ENCODE results near the gene PLAC8. TPM values are rescaled to one million over a fixed set of nuclear protein-coding genes. Genes with fewer than 3 reads are reported as not detected.

The PLAC8 gene
- total and polyA plus RNA-seq, 12 donors: 0.39 to 9.4 (median 0.63) TPM

- Histone ChIP-seq H3K36me3 (no peaks in the 10 kb centered on the region), H3K9me3 (peaks cover 0 to 12% (median 0%) of the 10 kb centered on the region in 11 donors), H3K27me3 (no peaks in the 10 kb centered on the region), H3K27ac (no peak overlapping the region), H3K4me1 (peaks cover 0 to 23% (median 0%) of the 10 kb centered on the region in 9 donors), H3K4me3 (no peak overlapping the region)
- WGBS, 2 donors: 79 to 87% methylated on average over 2 of the region's 2 CpGs
- intact Hi-C loops (cut with DNase I): no loop called here
- DNase-seq (no peak), ATAC-seq (no peak)
- TF ChIP-seq CTCF (IDR thresholded peaks at IDR 0.05): no peak
Observed at GRCh38 chr4:83118869-83119268, 4.3 kb upstream of the PLAC8 start.

DNA sequence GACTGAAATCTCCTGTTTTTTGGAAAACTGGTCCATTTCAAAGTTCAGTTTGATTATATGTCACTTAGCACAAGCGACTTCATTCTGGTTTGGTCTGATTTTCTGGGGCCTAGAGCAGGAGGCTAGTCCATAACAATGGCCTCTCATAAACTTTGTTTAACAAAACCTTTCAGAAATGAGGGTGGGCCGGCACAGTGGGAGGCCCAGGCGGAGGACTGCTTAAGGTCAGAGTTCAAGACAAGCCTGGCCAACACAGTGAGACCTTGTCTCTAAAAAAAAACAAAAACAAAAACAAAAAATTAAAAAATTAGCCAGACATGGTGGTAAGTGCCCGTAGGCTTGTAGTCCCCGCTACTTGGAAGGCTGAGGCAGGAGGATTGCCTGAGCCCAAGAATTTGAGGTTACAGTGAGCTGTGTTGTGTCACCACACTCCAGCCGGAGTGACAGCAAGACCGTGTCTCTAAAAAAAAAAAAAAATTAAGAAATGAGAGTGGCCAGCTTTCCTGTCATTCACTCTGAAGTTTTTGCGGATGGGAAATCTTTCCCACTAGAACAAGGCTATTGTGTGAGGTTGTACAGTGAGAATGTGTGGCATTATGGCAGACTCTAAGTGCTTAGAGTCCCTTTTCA lies 1.2 kb upstream of the PLAC8 start:
- TF ChIP-seq CTCF (IDR thresholded peaks at IDR 0.05): no peak
- intact Hi-C loops (cut with DNase I): no loop called here
- no peak for DNase-seq

DNA sequence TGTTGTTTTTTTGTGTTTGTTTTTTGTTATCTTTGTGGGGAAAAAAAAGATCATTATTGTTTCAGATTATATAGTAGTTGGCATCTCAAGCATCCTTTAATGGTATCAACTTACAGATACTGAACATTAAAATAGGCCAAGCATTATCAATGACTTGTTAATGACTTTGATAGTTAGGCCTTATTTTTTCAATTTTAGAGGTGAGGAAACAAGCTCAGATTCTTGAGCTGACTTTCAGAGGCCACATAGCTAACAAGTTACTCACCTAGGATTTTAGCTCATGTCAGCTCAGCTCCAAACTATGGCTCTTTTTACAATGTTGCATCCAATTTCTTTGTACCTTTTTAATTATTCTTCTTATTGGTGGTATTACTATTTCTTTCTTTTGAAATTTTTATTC lies 471 bp upstream of the PLAC8 start:
- intact Hi-C loops (cut with DNase I): no loop called here
- H3K27ac ChIP-seq: peak overlapping the region in 1 of 10 donors; percentile 89
- no peak for ATAC-seq
- H3K4me1 ChIP-seq: peaks cover 0 to 38% (median 5%) of the 10 kb centered on the region in 9 donors
- no peaks in the 10 kb centered on the region for H3K36me3 ChIP-seq
- no peak overlapping the region for H3K4me3 ChIP-seq
- no peak for DNase-seq
- H3K27me3 ChIP-seq: peaks cover 0 to 3% (median 0%) of the 10 kb centered on the region in 7 donors
- H3K9me3 ChIP-seq: no peaks in the 10 kb centered on the region
- TF ChIP-seq CTCF (IDR thresholded peaks at IDR 0.05): no peak

More for the DNA sequence above, 1.2 kb upstream of the PLAC8 start:
- H3K36me3 ChIP-seq: no peaks in the 10 kb centered on the region
- peaks cover 0 to 2% (median 0%) of the 10 kb centered on the region in 7 donors for H3K27me3 ChIP-seq
- no peak for ATAC-seq
- WGBS, 2 donors: 77 to 78% methylated on average over 8 of the region's 8 CpGs
- H3K27ac ChIP-seq: peak overlapping the region in 1 of 10 donors; percentile 89
- no peak overlapping the region for H3K4me3 ChIP-seq
- H3K9me3 ChIP-seq: no peaks in the 10 kb centered on the region
- peaks cover 0 to 33% (median under 1%) of the 10 kb centered on the region in 9 donors for H3K4me1 ChIP-seq

DNA sequence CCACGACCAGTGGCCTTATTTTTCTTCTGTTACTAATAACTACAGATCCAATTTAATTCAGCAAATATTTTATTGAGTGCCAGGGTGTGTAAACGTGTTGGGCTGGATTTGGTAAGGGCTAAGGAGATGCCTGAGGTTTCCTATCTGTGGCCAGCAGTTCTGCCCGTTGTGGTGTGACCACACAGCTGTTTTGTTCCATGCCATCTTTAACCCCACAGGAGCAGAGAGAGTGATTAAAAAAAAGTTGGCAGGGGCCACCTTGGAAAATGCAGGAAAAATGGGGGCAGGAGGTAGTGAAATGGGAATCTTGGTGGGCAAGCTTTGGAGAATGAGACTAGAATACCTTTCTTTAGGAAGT lies 1.1 kb downstream of the PLAC8 start:
- TF ChIP-seq CTCF (IDR thresholded peaks at IDR 0.05): no peak
- Histone ChIP-seq H3K4me1 (peaks cover 0 to 38% (median 11%) of the 10 kb centered on the region in 9 donors), H3K4me3 (peak overlapping the region in 1 of 10 donors; percentile 30), H3K9me3 (no peaks in the 10 kb centered on the region), H3K36me3 (no peaks in the 10 kb centered on the region), H3K27ac (peak overlapping the region in 1 of 10 donors; percentile 89), H3K27me3 (peaks cover 0 to 14% (median 6%) of the 10 kb centered on the region in 7 donors)
- intact Hi-C loops (cut with DNase I): no loop called here
- ATAC-seq (no peak), DNase-seq (no peak)
- WGBS, 2 donors: 67 to 74% methylated on average over 3 of the region's 3 CpGs
